A673 (cell line): ENCODE results near the gene RECQL5. TPM values are rescaled to one million over a fixed set of nuclear protein-coding genes. Genes with fewer than 3 reads are reported as not detected.

ENCODE experiments used
- total RNA-seq: library from RNA; stranded (reverse); gene quantifications from 2 replicates; pipeline ENCODE4 v1.2.3, GENCODE V29; 2021

The RECQL5 gene
- total RNA-seq, 1 experiment from 2014 or later, result 30.6 TPM

Other genes with a start within 250 kb of the RECQL5 start
- 67.0 and 84.7 TPM in 2 replicates for gene TMEM94, start 210.5 kb downstream of the RECQL5 start, total RNA-seq
- gene CASKIN2, start 151.6 kb downstream of the RECQL5 start, total RNA-seq, result 32.6 and 32.7 TPM in 2 replicates
- 36.5 and 36.6 TPM in 2 replicates for gene TSEN54, start 150.6 kb downstream of the RECQL5 start, total RNA-seq
- 10.8 and 14.4 TPM in 2 replicates for gene LLGL2, start 141.5 kb downstream of the RECQL5 start, total RNA-seq
- gene MYO15B, start 79.4 kb downstream of the RECQL5 start, total RNA-seq, result 9.3 and 14.7 TPM in 2 replicates
- gene SMIM5, start 33.7 kb downstream of the RECQL5 start, total RNA-seq, result 0.22 TPM in 1 of 2 replicates, not detected in the other
- gene SAP30BP, start 184 bp upstream of the RECQL5 start, total RNA-seq, result 98.1 and 114 TPM in 2 replicates
- 0.95 and 2.4 TPM in 2 replicates for gene ITGB4, start 54.3 kb upstream of the RECQL5 start, total RNA-seq
- 18.3 and 29.7 TPM in 2 replicates for gene GALK1, start 98.0 kb upstream of the RECQL5 start, total RNA-seq
- 53.2 and 60.0 TPM in 2 replicates for gene UNK, start 117.7 kb upstream of the RECQL5 start, total RNA-seq
- 0.37 and 2.2 TPM in 2 replicates for gene UNC13D, start 177.2 kb upstream of the RECQL5 start, total RNA-seq
- gene WBP2, start 188.2 kb upstream of the RECQL5 start, total RNA-seq, result 70.3 and 87.5 TPM in 2 replicates
- gene TRIM47, start 211.4 kb upstream of the RECQL5 start, total RNA-seq, result 0.46 and 0.95 TPM in 2 replicates
- 46.1 and 47.9 TPM in 2 replicates for gene TRIM65, start 229.8 kb upstream of the RECQL5 start, total RNA-seq
- gene MRPL38, start 237.7 kb upstream of the RECQL5 start, total RNA-seq, result 166 and 167 TPM in 2 replicates